ENCODE measurements around the gene CYP2C19.
"Not testable (repeated sequence)": the region's sequence is repeated elsewhere in the genome, so short reads cannot be mapped to it uniquely, and the experiment has no call there.

The CYP2C19 gene

DNA sequence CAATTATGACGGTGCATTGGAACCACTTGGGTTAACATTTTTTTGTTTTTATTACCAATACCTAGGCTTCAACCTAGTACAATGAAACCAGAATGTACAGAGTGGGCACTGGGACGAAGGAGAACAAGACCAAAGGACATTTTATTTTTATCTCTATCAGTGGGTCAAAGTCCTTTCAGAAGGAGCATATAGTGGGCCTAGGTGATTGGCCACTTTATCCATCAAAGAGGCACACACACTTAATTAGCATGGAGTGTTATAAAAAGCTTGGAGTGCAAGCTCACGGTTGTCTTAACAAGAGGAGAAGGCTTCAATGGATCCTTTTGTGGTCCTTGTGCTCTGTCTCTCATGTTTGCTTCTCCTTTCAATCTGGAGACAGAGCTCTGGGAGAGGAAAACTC, at the start of gene CYP2C19:
Gene CYP2C19, plus strand, starts transcription at position 289 of the 400 bp plus-strand sequence. Its CDS starts 25 bp downstream, at position 314.
- DNase-seq = no peak

DNA sequence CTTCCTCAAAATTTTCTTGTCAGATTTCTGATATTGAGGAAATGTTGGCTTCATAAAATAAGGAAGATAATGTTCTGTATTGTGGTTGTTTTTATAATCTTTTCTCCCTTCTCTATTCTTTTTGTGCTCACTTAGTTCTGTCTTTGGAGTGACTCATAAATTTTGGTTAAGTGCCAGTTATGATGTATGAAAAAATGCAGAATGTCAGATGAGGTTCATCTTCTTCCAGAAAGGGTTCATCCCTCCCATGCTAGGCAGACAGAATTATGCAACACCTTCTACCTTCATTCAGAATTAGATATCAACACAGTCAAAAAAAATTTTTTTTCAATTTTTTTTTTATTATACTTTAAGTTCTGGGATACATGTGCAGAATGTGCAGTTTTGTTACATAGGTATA, 36.6 kb upstream of the CYP2C19 start:
- DNase-seq = peak in 1 of 2 experiments; percentile 19

DNA sequence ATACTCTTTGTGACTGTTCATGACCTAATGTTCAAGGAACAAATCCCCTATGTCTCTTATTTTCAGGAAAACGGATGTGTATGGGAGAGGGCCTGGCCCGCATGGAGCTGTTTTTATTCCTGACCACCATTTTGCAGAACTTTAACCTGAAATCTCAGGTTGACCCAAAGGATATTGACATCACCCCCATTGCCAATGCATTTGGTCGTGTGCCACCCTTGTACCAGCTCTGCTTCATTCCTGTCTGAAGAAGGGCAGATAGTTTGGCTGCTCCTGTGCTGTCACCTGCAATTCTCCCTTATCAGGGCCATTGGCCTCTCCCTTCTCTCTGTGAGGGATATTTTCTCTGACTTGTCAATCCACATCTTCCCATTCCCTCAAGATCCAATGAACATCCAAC, 27.3 kb upstream of the CYP2C19 start:
- DNase-seq = no peak

DNA sequence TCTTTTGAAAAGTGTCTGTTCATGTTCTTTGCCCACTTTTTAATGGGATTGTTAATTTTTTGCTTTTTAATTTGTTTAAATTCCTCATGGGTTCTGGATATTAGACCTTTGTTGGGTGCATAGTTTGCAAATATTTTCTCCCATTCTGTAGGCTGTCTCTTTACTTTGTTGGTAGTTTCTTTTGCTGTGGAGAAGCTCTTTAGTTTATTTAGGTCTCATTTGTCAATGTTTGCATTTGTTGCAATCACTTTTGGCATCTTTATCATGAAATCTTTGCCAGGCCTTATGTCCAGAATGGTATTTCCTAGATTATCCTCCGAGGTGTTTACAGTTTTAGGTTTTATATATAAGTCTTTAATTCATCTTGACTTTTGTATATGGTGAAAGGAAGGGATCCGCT, 23.9 kb upstream of the CYP2C19 start:
- no peak for DNase-seq

DNA sequence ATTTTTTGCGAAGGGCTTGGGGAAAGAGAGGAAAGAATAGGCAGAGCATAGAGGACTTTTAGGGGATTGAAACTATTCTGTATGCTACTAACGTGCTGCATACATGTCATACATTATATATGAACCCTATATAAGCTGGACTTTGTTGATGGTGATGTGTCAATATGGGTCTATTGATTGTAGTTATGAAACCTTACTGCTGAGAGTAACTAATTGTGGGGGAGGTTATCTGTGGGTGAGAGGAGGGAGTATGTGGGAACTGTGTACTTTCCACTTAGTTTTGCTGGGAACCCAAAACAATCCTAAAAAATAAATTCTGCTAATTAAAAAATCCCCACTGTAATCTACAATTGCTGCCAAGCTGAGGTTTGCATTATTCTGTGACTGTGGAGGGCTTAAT, 15.3 kb upstream of the CYP2C19 start:
- DNase-seq = no peak

DNA sequence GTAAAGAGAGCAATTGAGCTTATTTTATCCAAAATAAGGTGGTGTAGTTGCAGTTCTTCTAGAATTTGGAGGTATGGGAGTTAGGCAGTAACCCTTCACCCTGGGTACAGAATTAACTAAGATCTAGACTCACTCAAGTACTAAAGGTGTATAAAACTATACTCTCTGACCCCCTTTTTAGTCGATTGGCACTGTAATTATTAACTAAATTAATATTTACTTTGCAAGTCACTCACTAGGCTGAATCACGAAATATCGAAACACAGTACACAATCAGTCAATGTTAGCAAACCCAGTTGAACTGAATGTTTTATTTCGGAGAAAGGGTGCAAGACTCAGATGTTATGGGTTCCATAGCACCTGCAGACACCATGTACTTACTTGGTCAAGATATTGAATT, 14.6 kb upstream of the CYP2C19 start:
- no peak for DNase-seq

DNA sequence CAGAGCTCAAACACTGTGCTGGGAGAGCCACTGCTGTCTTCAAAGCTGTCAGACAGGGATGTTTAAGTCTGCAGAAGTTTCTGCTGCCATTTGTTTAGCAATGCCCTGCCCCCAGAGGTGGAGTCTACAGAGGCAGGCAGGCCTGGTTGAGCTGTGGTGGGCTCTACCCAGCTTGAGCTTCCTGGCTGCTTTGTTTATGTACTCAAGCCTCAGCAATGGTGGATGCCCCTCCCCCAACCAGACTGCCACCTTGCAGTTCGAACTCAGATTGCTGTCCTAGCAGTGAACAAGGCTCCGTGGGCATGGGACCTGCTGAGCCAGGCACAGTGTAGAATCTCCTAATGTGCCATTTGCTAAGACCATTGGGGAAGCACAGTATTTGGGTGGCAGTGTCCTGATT, 4.6 kb upstream of the CYP2C19 start:
- no peak for DNase-seq

DNA sequence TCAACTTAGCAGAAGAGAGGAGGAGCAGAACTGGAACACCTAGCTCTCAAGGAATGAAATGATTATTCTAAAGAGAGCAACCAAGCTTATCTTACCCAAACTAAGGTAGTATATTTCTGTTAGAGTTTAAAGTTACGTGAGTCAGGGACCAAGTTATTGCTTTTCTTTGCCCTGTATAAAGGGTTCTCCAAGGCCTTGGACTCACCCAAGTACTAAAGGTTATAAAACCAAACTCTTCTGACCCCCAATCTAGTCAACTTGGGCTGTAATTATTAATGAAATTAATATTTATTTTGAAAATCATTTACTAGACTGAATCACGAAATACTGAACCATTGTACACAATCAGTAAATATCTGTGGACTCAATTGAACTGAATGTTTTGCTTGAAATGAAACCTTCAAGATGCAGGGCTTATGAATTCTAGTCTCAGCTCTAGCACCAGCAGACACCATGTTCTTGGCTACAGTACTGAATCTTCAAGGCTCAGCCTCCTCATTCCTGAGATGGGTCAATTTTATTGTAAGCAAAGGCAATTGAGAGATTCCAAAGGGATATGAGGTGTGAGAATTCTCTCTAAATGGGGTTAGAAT, 1.8 kb upstream of the CYP2C19 start:
- DNase-seq = no peak

DNA sequence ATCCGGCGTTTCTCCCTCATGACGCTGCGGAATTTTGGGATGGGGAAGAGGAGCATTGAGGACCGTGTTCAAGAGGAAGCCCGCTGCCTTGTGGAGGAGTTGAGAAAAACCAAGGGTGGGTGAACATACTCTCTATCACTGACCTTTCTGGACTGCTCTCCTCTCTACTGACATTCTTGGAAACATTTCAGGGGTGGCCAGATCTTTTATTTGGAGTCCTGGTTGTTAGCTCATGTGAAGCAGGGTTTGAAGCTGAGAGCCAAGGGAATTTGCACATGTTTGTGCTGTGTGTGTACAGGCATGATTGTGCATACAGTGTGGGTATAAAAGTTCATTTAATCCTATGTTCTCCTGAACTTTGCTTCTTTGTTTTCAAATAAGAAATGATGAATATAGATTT, 12.9 kb downstream of the CYP2C19 start:
- DNase-seq = not testable (repeated sequence)

DNA sequence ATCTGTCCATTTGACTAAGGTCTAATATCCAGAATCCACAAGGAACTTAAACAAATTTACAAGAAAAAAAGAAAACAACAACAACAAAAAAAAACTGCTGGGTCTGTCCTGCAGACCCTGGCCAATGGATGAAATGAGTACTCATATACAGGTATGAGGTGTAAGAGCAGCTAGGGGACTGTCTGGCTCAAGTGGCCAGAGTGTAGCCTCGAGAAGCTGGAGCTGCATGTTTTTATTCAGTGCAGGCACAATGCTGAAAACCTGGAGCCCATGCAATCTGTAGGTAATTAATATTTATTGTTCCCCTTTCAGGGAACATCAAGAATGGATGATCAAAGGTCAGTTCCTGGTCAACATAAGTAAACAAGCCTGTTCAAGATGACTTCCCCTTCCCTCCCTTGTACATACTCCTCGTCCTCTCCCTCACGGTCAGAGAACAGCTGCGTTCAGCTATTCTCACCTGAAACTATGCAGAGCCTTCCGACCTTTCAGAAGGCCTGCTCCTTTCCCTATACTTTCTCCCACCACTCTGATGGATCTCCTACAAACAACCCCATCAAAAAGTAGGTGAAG, 15.5 kb downstream of the CYP2C19 start:
- no peak for DNase-seq

DNA sequence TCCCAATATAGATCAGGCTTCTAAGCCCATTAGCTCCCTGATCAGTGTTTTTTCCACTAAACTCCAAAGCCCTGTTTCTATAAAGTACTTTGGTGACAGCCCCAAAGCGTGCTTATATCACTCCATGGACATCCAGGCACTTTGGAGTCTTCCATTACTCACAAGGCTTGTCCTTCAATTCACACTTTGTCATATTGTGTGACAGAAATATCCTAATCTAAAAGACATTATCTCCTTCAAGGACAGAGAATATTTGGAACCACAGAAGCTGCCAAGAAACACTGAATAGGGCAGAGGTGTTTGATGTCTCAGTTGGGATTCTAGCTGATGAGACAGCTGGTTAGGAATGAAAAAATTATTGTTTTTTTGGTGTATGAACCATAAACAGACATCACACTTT, 18.4 kb downstream of the CYP2C19 start:
- DNase-seq = no peak

DNA sequence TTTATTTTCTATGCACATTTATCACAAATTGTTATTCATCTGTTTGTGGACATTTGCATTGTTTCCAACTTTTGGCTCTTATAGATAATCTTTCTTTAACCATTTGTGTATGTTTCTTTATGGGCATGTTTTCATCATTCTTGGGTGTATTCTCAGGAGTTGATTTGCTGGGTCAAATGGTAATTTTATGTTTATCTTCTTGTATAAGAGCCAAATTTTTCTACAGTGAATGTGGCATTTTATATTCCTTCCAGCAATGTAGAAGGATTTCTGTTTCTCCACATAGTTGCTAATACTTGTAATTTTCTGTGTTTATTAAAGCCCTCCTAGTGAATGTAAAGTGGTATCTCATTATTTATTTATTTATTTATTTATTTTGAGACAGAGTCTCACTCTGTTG, 21.8 kb downstream of the CYP2C19 start:
- no peak for DNase-seq

DNA sequence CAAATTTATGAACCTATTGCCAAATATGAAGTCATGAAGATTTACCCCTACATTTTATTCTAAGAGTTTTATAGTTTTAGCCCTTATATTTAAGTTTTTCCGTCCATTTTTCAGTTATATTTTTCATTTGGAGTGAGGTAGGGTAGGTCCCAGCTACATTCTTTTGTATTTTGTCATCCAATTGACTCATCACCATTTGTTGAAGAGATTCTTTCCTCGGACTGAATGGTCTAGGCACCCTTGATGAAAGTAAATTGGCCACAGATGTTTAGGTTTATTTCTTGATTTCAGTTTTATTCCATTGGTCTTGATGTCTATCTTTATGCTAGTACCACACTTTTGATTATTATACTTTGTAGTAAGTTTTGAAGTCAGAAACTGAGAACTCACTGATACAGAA, 22.7 kb downstream of the CYP2C19 start:
- no peak for DNase-seq

DNA sequence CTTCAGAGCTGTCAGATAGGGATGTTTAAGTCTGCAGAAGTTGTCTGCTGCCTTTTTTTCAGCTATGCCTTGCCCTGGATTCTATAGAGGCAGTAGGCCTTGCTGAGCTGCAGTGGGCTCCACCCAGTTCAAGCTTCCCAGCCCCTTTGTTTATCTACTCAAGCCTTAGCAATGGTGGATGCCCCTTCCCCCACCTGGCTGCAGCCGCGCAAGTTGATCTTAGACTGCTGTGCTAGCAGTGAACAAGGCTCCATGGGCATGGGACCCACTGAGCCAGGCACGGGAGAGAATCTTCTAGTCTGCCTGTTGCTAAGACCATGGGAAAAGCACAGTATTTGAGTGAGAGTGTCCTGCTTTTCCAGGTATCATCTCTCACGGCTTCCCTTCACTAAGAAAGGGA, 38.1 kb downstream of the CYP2C19 start:
- DNase-seq = not testable (repeated sequence)

DNA sequence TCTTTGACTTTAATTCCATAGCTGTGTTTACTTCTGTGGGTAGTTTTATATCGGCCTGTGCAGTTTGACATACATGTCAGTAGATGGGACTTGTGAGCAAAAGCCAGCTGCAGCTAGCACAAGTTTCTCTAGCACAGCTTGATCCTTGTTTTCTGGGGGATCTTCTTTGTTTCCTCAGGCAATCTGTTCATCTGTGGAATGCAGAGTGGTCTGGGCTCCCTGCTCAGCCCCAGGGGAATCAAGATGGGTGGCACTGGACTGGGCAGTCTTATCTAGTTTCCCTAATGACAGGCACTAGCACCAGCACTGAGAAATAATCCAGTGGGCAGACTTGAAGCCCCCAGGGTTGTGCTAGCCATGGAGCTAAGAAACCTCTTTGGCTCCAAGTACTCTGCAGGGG, 40.8 kb downstream of the CYP2C19 start:
- DNase-seq = no peak

DNA sequence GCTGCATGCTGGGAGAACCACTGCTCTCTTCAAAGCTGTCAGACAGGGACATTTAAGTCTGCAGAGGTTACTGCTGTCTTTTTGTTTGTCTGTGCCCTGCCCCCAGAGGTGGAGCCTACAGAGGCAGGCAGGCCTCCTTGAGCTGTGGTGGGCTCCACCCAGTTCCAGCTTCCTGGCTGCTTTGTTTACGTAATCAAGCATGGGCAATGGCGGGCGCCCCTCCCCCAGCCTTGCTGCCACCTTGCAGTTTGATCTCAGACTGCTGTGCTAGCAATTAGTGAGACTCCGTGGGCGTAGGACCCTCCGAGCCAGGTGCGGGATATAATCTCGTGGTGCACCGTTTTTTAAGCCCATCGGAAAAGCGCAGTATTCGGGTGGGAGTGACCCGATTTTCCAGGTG, 67.5 kb downstream of the CYP2C19 start:
- DNase-seq = not testable (repeated sequence)

DNA sequence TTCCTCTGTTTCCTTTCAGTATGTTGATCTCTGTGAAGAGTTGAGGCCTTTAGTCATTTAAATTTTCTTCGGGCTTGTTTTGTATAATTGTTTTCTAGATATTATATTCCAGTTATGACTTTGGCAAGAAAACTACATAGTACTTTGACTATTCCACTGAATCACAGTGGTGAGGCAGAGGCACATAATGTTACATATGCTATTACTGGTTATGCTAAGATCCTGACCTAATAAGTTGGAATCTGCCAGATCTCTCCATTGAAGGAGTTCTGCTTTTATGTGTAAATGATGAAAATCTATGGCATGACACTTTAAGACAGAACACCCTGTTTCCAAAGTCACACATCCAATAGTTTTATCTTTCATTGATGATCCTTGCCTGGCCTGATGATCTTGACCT, 83.7 kb downstream of the CYP2C19 start:
- no peak for DNase-seq

DNA sequence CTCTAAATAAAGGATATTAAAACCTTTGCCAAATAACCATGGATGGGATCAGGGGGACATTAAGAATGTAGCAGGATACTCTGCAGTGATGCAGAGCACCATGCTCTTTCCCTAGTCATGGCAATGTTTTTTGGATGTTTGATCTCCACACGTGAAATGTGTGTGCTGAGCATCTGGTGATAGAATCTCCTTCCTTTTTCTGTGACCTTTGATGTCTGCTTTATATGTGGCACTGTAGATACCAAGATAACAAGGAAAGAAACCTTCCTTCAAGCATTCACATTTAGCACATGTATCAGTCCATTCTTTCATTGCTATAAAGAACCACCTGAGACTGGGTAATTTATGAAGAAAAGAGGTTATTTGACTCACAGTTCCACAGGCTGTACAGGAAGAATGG, 88.3 kb downstream of the CYP2C19 start:
- no peak for DNase-seq

DNA sequence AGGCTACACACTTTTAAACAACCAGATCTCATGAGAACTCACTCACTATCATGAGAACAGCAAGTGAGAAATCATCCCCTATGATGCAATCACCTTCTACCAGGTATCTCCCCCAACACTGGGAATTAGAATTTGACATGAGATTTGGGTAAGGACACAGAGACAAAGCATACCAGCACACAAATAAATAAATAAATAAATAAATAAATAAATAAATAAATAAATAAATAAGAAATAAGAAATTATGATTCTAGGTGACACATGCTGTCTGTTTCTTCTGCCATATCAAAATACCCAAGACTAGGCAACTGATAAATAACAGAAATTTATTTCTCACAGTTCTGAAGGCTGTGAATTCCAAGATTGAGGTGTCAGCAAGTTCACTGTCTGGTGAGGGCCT, 88.8 kb downstream of the CYP2C19 start:
- DNase-seq = no peak

DNA sequence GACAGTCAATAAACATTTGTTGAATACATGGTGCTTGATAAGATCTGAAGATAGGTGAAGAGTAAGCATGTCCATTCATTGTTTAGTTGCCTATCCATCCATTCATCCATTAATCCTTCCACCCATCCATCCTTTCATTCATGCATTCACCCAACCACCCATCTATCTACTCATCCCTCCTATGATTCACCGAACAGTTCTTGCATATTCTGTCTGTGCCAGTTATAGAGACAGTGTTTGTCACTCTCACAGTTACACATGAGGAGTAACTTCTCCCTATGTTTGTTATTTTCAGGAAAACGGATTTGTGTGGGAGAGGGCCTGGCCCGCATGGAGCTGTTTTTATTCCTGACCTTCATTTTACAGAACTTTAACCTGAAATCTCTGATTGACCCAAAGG, 90.0 kb downstream of the CYP2C19 start:
- no peak for DNase-seq

DNA sequence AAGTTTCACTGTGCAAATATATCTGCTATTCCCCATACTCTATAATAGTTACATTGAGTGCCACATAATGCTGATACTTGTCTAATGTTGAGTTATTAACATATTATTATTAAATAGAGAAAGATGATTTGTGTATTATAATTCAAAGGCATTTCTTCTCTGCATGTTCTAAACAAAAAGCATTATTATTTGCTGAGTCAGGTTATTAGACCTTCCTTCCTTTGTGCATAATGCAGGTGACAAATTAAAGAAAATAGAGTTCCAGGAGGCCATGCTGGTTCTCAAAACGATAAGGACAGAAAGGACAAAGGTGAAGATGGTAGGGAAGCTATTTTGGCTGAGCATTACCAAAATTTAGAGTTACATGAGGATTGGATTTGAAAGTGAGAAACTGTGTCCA, 90.6 kb downstream of the CYP2C19 start:
- no peak for DNase-seq

DNA sequence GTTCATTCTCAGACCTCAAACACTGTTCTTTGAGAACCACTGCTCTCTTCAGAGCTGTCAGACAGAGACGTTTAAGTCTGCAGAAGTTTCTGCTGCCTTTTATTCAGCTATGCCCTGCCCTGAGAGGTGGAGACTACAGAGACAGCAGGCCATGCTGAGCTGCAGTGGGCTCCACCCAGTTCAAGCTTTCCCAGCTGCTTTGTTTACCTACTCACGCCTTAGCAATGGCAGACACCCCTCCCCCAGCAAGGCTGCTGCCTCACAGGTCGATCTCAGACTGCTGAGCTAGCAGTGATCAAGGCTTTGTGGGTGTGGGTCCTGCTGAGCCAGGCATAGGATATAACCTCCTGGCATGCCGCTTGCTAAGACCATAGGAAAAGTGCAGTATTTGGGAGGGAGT, 95.5 kb downstream of the CYP2C19 start:
- DNase-seq = no peak

DNA sequence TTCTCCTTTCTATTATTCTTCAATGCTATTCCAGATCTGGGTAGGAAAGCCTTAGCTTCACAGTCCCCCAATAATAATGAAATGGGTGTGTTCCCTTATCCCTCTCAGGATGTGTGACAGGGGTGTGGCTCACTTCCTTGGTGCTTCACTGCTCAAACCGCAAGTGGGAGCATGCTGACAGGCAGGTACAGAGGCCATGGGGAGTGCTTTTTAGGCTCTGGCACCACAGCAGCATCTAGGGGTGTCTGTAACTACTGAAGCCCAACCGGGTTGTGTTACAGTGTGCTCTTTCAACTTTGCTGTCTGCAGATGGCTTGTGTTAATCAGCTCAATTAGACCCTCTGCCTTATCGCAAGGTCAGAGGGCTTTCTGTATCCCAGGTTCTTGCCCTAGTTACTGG, 96.6 kb downstream of the CYP2C19 start:
- DNase-seq = no peak

DNA sequence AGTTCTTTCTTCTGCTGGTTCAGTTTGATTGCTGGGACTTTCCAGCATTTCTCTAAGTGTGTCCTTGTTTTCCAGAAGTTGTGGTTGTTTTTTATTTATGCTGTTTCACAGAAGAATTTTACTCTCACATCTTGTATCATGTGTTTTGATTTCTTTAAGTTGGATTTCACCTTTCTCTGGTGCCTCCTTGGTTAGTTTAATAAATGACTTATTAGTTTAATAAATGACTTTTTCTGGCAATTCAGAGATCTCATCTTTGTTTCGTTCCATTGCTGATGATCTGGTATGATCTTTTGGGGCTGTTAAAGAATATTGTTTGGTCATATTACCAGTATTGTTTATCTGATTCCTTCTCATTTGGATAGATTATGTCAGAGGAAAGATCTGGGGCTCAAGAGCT, 116.2 kb downstream of the CYP2C19 start:
- DNase-seq = no peak

DNA sequence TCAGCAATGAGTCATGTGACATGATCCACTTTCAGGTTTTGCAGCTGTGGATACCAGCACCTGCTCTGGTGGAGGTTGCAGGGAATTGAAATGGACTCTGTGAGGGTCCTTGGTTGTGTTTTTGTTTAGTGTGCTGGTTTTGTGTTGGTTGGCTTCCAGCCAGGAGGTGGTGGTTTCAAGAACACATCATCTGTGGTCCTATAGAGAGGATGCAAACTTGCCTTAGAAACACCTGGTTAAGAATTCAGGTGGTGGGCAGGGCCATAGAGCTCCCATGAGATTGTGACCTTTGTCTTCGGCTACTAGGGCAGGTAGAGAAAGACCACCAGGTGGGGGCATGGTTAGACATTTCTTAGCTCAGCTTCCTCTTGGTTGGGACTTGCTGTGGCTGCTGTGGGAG, 116.7 kb downstream of the CYP2C19 start:
- DNase-seq = no peak
